ENCODE measurements around the gene HS3ST4.

The HS3ST4 gene

GRCh38 chr16:25893332-25893731, 201.6 kb downstream of the HS3ST4 start:
- no peak for DNase-seq (ENCODE audit: low read depth in 1 of 2, low spot score in 1 of 2)

DNA sequence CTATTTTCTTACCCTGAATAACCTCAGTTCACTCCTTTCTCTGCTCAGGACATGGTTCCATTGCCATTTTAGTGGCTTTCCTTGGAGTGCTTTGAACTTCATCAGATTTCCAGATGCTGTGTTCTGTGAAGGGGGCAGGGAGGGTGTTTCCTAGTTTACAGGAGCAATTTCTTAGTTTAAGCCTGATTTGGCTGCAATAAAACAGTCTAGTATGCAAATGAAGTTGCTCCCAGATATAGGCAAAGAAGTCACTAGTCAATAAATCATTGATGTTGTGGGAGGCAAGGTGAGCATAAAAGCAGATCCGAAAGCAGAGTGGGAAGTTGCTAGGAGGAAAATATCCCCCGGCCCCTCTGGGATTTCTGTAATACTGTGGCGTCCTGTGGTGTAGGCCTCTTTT, 202.3 kb downstream of the HS3ST4 start:
- DNase-seq (ENCODE audit: low read depth in 1 of 2, low spot score in 1 of 2): no peak

GRCh38 chr16:25895380-25895779, 203.6 kb downstream of the HS3ST4 start:
- DNase-seq (ENCODE audit: low read depth in 1 of 2, low spot score in 1 of 2): no peak

- no peak for DNase-seq (ENCODE audit: low read depth in 1 of 2, low spot score in 1 of 2)
These were observed 204.7 kb downstream of the HS3ST4 start for GRCh38 chr16:25896411-25896810.

DNA sequence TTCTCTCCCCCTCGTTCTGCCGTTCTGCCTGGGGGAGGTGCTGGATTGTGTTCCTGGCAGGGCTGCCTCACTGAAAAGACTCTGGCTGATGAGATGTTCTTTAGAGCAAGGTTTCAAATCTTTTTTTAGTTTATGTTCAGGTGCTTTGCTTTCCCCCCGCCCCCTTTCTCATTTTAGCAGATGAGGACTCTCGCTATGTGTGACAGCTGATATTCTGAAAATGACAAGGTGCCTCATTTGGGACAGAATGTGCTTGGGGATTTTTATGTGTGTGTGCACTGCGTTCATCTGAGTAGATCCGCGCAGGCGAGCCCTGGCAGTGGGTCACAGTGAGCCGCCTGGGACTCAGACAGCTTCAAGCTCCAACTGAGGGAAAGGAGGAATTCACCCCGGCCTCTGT, 205.9 kb downstream of the HS3ST4 start:
- no peak for DNase-seq (ENCODE audit: low read depth in 1 of 2, low spot score in 1 of 2)

- no peak for DNase-seq (ENCODE audit: low read depth in 1 of 2, low spot score in 1 of 2)
These were observed 214.1 kb downstream of the HS3ST4 start for GRCh38 chr16:25905810-25906209.

GRCh38 chr16:25910971-25911370, 219.2 kb downstream of the HS3ST4 start:
- DNase-seq (ENCODE audit: low read depth in 1 of 2, low spot score in 1 of 2): no peak

- DNase-seq (ENCODE audit: low read depth in 1 of 2, low spot score in 1 of 2): no peak
These were observed 220.6 kb downstream of the HS3ST4 start for GRCh38 chr16:25912321-25912720.

- no peak for DNase-seq (ENCODE audit: low read depth in 1 of 2, low spot score in 1 of 2)
These were observed 222.7 kb downstream of the HS3ST4 start for GRCh38 chr16:25914357-25914962.

GRCh38 chr16:25916037-25916436, 224.3 kb downstream of the HS3ST4 start:
- DNase-seq (ENCODE audit: low read depth in 1 of 2, low spot score in 1 of 2): no peak

- no peak for DNase-seq (ENCODE audit: low read depth in 1 of 2, low spot score in 1 of 2)
These were observed 230.7 kb downstream of the HS3ST4 start for GRCh38 chr16:25922438-25922837.

DNA sequence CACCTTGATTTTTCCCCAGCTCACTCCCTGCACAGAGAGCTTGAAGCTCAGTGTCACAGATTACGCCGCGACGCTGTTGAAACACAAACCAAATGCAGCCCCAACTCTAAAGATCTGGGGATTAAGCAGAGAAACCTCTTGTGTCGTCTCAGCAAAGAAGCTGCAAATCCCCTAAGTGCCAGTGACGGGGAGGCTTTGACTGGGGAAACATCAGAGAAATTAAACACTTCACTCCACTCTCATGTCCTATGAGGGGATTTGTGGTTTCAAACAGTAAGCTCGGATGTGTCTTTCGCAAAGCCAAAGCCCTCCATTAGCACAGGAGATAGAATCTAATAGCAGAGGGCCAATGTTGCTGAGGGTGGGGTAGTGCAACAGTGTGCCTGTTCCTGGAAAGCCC, 233.7 kb downstream of the HS3ST4 start:
- DNase-seq (ENCODE audit: low read depth in 1 of 2, low spot score in 1 of 2): no peak

DNA sequence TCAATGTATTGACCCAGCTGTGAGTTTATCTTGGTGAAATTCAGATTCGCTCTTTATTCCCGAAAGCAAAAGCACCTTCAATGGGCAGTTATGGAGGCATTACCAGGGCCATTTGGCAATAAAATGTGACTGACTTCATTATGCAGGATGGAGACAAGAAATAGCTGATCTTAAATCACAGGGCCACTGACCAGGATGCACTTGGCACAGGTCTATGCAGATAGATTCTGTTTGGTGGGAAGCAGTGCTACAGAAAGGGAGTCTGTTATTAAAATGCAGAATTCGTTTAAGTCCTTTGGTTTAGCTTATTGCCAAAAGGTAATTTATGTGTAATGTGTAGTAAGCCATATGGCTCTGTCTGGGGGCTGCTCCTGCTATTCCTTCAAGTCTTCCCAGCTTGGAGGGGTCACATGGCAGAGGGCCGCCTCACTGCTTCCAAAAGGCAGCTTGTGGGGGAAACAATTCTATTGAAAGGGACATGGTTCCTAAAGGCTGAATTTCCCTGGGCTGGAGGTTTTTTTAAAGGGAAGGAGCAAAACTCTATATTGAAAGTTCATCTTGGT, 239.8 kb downstream of the HS3ST4 start:
- no peak for DNase-seq (ENCODE audit: low read depth in 1 of 2, low spot score in 1 of 2)

DNA sequence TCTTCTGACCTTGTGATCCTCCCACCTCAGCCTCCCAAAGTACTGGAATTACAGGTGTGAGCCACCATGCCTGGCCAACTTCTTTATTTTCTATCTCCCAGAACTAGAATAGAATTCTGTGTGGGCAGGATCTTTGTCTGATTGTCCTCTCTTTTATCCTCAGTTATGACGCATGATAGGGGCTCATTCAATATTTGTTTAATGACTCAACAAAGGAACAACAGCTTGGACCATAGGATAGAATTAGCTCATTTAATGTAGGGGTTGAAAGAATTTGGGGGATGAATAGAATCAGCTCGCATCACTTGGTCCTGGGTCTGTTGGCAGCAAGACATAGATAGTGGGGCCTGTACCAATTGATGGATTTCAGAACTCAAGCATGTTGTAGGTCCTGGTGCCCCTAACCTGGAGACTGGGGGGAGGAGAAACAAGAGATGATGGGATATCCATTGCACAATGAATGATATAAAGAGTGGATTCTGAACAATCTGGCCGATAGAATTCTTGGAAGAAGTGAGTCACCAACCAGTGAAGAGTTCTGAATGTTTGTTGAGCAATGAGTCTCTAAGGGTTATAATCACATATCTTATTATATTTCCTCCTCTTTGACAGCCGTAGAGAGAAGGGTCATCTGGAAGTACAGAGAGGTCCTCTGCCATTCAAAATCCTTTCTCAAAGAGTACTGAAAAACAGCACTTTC, 250.2 kb downstream of the HS3ST4 start:
- DNase-seq (ENCODE audit: low read depth in 1 of 2, low spot score in 1 of 2): no peak

GRCh38 chr16:25950586-25951281, 259.0 kb downstream of the HS3ST4 start:
- no peak for DNase-seq (ENCODE audit: low read depth in 1 of 2, low spot score in 1 of 2)

GRCh38 chr16:25951999-25952398, 260.2 kb downstream of the HS3ST4 start:
- no peak for DNase-seq (ENCODE audit: low read depth in 1 of 2, low spot score in 1 of 2)

DNA sequence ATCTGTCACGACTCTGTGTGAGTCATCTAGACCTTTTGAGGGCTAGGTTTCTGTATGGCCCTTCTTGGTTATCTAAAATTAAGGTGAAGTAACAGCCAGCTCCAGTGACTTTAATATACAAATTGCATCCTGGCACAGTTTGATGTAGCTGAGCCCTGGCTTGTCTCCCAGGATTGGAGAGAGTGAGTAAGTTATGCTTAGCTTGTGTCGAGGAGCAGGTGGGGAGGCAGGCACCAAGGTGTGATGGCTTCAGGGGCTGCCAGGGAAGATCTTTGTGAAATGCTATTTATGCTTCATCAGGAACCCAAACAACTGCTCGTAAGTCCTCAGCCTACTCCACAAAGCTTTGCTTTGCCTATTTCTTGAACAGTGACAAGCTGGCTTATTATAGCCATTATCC, 261.2 kb downstream of the HS3ST4 start:
- DNase-seq (ENCODE audit: low read depth in 1 of 2, low spot score in 1 of 2): no peak

DNA sequence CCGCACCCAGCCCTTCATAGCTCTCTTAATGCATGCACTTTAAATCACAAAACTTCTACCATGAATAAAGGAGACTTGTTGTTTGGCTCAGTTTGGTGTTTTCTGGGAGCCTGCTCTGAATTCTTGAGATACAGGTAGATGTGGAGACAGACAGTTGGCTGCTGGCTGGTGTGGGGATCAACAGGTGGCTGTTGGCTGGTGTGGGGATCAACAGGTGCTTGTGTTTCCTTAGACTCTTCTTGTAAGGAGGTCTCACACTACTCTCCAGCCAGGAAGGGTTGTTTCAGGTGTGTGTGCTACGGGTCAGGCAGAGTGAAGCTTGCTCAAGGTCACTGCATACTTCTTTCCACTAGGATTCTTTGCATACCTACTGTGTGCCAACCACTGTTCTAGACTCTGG, 265.9 kb downstream of the HS3ST4 start:
- DNase-seq (ENCODE audit: low read depth in 1 of 2, low spot score in 1 of 2): no peak

DNA sequence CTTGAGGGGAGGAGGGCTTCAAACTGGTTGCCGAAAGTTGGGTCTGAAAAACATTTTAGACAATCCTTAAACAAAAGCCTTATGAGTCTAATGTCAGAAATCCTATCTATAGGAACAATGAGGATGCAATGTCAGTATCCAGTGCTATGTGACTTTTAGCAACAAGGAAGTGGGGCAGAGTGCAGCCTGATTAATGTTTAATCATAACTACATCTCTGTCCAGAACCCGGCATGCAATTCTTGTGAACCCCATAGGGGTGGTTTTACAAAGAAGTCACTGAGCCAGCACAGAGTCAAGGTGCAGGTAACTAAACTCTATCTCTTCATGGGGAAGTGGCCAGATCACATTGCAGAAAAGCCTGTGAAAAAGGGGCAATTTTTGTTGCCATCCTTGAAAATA, 267.5 kb downstream of the HS3ST4 start:
- no peak for DNase-seq (ENCODE audit: low read depth in 1 of 2, low spot score in 1 of 2)

DNA sequence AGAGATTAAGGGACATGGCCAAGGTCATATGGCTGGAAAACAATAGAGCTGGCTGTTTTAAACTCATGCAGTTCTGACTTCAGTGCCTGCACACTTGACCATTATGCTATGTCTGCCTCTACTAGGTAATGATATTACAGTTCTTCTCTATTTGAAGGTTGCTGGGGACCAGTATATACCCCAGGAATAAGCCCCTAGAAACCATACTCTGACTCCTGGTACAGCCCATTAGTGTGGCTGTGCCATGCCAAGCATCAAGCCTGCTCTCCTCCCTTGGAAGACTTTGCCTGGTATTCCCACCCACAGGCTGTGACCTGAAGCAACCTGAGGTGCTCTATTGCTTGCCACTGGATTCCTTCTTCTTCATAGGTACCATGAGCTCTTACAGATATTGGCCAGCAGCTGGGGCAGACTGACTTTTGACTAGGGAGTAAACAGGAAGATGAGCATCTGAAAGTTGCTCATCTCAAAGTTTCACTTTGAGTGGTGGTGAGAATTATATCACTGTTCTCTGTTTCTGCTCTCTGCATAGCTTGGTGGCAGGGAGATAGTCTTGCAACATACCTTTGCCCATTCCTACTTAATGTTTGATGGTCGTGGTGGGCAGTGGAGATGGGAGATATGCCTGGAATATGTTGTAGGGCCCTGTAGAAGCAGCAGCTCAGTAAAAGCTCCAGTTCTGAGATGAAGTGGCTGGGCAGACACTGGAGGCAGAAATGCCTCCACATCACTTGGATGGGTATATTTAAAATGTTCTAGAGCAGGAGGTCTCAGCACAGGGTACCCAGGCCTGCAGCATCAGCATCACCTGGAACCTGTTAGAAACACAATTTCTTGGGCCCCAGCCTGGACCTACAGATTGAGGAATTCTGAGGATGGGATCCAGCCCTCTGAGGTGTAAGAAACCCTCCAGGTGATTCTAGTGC, 274.7 kb downstream of the HS3ST4 start:
- no peak for DNase-seq (ENCODE audit: low read depth in 1 of 2, low spot score in 1 of 2)

- DNase-seq (ENCODE audit: low read depth in 1 of 2, low spot score in 1 of 2): no peak
These were observed 285.4 kb downstream of the HS3ST4 start for GRCh38 chr16:25977121-25977520.
